Mucosa of descending colon (tissue), 3 donors: Measurements from ENCODE around the gene NUP42. TPM values are rescaled to one million over a fixed set of nuclear protein-coding genes. Genes with fewer than 3 reads are reported as not detected.
A peak's percentile ranks its signal among the peaks of the same experiment; 100 is the strongest.

Experiments
- ATAC-seq: fragments of 200-7000 bp; cut with Tn5 transposase; one replicate; pipeline ENCODE4 v1.9.1; 2020; ENCODE audit warnings: mild to moderate bottlenecking, moderate library complexity
- DNase-seq, 3 donors: peaks; one replicate each; pipeline ENCODE4 v3.0.0-alpha.2; 2020
- H3K36me3 ChIP-seq: fragments of 200-600 bp; one replicate; pipeline ENCODE4 v1.8.0; 2021; ENCODE audit warnings: low read depth, mild to moderate bottlenecking
- H3K4me1 ChIP-seq: fragments of 200-600 bp; one replicate; pipeline ENCODE4 v1.8.0; 2021; ENCODE audit warnings: low read depth, mild to moderate bottlenecking
- H3K4me3 ChIP-seq: fragments of 200-600 bp; one replicate; pipeline ENCODE4 v1.8.0; 2021; ENCODE audit warnings: mild to moderate bottlenecking
- H3K9me3 ChIP-seq: fragments of 200-600 bp; one replicate; pipeline ENCODE4 v1.8.0; 2021; ENCODE audit warnings: mild to moderate bottlenecking
- CTCF ChIP-seq: fragments of 200-600 bp; IDR thresholded peaks from one replicate; pipeline ENCODE4 v1.8.0; 2022; ENCODE audit warnings: antibody characterized with exemption, mild to moderate bottlenecking
- intact Hi-C, 2 donors: fragments of 100-400 bp; cut with DNase I in 1 of 2; cut with micrococcal nuclease in 1 of 2; formaldehyde crosslinking; loops; one replicate each; pipeline versions ENCODE4 v1.11.0 to v1.11.1; 2022; cut with DNase I, micrococcal nuclease
- total RNA-seq, 3 donors: library from RNA; stranded (reverse); fragmentation: NEBNext Ultra II Directional in 2 of 3; extraction: Animal tissue kit (Norgen Biotek cat#: 25700) in 2 of 3; gene quantifications; one replicate each; pipeline versions ENCODE4 v1.2.1 to v1.2.4, GENCODE V29; 2021 to 2023
- donor health status: DM: no; HTN: no; CAD: no; lungs with moderate emphysema.
- donor health status: DM: no; HTN: no; CAD: no.
- donor health status: DM: no; HTN: yes; CAD: no.

Gene NUP42
- total RNA-seq, 3 donors from 2014 or later, result 26.6 to 34.1 (median 27.6) TPM

GRCh38 chr7:23205577-23205908 lies 23.7 kb downstream of the NUP42 start:
- DNase-seq (no peak), ATAC-seq (no peak)
- TF ChIP-seq CTCF, result no peak
- Histone ChIP-seq H3K4me3 (no peak overlapping the region), H3K4me1 (no peaks in the 10 kb centered on the region), H3K9me3 (no peaks in the 10 kb centered on the region), H3K36me3 (no peaks in the 10 kb centered on the region)
- intact Hi-C loops, result no loop called here

DNA sequence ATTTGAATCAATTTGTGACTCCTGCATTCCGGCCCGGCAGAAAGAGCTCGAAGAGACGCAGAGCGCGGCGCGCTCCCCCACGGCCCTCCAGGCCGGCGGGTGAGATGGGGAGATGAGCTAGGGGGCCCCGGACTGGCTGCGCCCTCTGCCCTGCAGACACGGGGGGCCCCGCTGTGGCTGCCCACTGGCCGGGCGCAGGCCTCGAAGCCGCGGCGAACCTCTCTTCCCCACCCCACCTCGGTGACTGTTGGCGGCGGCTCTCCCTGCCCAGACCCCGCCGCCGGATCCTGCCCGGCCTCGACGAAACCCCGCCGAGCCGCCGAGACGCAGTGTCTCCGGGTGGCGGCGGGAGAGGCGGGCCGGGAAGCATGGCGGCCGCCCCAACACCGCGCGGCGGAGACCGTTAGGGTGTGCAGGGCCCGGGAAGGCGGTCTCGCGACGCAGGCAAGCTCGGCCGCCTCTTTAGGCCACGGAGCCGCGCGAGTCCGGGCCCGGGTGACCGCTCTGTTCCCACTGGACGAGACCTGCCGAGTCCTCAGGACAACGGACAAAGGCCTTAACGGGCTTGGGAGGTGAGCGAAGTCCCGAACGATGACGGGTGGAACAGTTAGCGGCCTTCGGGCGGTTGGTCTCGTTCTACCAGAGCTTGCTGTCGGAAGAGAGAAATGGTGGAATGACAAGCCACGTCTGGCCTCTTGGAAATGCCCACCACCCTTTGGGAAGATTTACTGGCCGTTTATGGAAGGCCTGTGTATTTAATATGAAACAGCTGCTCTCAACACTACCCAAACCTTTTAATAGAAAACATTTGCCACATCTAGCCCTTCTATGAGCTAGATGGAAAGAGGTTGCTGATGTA lies 24.3 kb downstream of the NUP42 start:
- ATAC-seq (no peak), DNase-seq (no peak)
- no peaks in the 10 kb centered on the region for H3K4me1 ChIP-seq
- H3K9me3 ChIP-seq, result no peaks in the 10 kb centered on the region
- intact Hi-C loops, result no loop called here
- TF ChIP-seq CTCF, result no peak
- no peak overlapping the region for H3K4me3 ChIP-seq
- H3K36me3 ChIP-seq, result no peaks in the 10 kb centered on the region

- intact Hi-C loops, result no loop called here
- Histone ChIP-seq H3K36me3 (no peaks in the 10 kb centered on the region), H3K4me3 (no peak overlapping the region), H3K4me1 (no peaks in the 10 kb centered on the region), H3K9me3 (no peaks in the 10 kb centered on the region)
- no peak for DNase-seq
- TF ChIP-seq CTCF, result no peak
- peak; percentile 77 for ATAC-seq
Measured at GRCh38 chr7:23207021-23207420, 25.2 kb downstream of the NUP42 start.

DNA sequence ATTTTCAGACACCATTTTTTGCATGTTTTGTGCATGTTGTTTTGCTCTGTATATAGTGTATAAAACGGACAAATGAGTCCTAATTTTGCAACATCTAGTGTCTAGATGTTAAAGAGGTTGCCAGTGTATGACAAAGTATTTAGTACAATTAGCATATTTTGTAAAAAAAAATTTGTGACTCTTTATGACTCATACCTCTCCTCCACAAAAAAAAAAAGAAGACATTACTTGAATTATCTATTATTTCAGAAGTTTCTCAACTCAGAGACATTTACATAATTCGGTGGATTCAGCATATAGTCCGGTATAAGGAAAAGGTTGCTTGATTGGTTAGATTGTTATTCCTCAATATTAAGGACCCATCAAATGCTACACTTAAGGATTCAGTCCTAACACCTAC lies 26.0 kb downstream of the NUP42 start:
- TF ChIP-seq CTCF, result no peak
- Histone ChIP-seq H3K4me1 (no peaks in the 10 kb centered on the region), H3K4me3 (no peak overlapping the region), H3K36me3 (no peaks in the 10 kb centered on the region), H3K9me3 (no peaks in the 10 kb centered on the region)
- no peak for DNase-seq
- intact Hi-C loops, result no loop called here
- ATAC-seq, result no peak

DNA sequence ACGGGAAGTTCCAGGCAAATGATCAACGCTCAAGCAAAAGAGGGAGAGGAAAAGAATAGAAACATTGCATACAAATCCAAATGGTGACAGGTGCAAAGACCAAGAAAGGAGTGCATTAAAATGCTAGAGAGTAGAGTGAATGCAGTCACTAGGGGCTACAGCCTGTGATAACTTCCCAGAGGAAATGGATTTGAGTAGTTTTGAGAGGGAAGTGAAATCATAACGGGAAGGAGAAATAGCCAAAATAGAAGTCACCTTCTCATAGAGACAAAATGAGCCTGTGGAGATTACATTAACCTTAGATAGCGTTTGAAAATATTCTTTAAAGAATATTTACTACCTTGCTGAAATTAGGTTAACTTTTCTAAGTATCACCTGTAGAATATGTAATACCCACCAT lies 26.5 kb downstream of the NUP42 start:
- ATAC-seq (no peak), DNase-seq (no peak)
- TF ChIP-seq CTCF, result no peak
- Histone ChIP-seq H3K4me1 (no peaks in the 10 kb centered on the region), H3K4me3 (no peak overlapping the region), H3K9me3 (no peaks in the 10 kb centered on the region), H3K36me3 (no peaks in the 10 kb centered on the region)
- intact Hi-C loops, result no loop called here
